ENCODE measurements around the gene DYTN.

DYTN gene

DNA sequence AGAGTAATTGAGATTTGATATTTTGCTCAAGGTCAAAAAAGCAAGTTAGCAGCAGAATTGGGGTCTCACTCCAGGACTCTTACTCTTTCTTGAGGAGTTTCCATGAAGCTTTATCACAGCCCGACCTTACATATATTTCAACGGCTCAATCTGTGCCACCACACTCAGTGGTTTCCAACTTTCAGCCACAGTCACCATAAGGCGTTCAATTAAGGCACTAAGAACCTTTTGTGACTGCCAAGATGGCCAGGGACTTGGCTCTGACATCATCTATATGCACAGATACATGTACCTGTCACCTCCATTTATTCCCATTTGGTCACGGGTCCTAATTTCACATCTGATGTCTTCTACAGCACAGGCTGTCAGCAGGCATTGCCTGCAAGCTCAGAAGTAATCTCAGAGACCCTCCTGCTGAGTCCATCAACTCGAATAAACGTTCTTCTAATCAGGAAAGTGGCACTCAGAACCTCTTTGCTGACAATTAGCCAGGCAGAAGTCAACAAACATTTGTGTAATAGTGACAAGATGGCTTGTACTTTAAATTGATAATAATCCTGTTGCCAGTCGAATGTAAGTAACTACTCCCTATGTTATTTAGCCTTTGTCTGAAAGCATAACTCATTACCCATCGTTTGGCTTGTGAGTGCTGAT, 16.1 kb downstream of the DYTN start:
- in situ Hi-C loops (cut with MboI; ENCODE audit: low sequenced_read_pairs) = no loop called here

DNA sequence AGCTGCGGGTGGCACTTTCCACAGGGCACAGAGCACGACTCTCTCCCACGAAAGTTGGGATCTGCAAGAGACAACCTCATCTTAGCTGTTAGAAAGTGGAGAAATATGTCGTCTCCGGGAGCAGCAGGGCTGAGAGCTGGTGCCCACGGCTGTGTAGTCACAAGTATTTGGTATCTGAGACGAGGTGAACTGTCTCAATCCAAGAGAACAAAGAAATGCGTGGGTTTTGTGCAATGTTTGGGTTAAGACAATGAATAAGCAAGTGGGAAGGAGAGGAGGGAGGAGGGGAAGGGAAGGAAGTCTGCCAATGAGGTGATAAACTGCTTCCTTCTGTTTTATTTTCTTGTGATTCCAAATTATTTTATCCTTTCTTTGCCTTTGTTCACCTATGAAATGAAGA, 18.0 kb downstream of the DYTN start:
- in situ Hi-C loops (cut with MboI; ENCODE audit: low sequenced_read_pairs) = no loop called here

DNA sequence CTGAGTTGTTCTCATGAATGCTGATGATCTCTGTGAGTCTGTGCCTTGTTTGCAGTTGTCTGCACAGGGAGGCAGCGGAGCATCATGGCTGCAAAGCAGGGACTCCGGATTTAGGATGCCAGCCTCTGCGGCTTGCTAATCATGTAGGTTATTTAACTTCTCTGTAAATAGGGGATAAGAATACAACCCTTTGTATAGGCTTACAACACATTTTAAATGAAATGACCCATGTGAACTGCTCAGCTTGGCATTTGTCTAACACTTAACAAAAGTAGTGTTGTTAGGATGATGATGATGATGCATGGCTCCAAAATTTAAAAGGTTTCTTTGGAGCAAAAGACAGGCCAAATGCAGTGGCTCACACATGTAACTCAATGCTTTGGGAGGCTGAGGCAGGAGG, 19.4 kb downstream of the DYTN start:
- in situ Hi-C loops (cut with MboI; ENCODE audit: low sequenced_read_pairs) = no loop called here

DNA sequence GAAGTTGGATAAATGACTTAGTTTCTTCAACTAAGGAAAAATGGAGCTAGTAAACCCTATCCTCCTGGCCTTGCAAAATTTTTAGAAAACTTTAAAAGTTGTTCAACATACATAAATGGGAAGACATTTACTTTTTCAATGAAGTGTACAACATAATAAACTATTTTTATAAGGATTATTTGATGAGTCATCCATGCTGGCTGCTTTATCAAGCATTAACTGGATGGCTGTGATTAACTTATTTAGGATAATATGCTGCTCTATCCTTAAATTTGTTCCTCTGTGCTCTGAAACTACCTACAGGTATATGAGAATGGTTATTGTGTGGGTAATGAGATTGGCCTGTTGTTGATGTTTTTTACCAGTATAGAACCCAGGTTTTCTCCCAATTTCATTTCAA, 21.3 kb downstream of the DYTN start:
- in situ Hi-C loops (cut with MboI; ENCODE audit: low sequenced_read_pairs) = no loop called here

DNA sequence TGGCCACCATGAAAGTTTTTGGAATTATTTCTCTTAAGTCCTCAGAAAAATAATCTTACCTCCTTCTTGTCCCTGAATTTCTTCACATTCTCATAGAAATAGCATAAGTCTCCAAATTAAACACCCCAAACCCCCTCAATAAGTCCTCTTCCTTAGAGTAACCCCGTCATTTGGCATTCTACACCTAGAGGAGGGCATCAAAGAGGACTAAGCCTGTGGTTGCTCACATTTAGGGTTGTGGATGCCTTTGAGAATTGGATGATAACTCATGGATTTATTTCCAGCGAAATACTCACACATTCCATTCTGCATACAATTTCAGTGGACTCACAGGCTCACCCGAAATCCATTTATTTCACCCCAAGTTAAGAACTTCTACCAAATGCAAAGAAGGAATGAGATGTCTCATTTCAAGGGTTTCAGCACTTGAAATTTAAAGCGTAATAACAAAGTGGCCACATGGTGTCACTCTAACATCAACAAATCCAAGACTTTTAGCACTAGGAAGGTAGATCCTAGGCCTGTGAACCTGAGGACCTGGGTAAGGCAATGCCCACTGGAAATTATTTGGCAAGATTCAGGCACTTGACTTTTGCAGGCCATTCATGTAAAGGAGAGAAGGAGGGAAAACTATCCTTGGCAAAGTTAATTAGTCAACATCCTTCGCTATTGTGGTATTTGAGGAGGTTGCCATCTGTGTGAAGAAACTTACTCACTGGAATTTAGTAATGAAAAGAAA, 24.6 kb downstream of the DYTN start:
- in situ Hi-C loops (cut with MboI; ENCODE audit: low sequenced_read_pairs) = no loop called here

DNA sequence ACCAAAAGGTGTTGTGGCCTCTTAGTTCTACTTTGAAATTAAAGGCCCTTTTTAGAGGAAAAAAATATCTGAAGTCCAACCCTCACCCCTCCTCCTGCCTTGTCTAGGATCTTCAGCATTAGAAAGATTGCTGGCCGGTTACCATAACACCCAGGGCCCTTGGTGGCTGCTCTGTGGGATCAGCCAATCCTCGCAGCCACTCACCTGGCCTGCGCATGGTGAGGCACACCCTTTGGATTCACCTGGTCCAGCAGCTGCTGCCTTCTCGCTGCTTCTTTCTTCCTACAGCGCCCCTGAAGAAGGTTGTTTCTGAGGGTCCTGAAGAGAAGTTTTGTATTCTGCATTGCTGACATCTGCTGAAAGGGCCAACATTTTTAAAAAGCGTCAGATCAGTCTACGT, 25.2 kb downstream of the DYTN start:
- in situ Hi-C loops (cut with MboI; ENCODE audit: low sequenced_read_pairs) = no loop called here

DNA sequence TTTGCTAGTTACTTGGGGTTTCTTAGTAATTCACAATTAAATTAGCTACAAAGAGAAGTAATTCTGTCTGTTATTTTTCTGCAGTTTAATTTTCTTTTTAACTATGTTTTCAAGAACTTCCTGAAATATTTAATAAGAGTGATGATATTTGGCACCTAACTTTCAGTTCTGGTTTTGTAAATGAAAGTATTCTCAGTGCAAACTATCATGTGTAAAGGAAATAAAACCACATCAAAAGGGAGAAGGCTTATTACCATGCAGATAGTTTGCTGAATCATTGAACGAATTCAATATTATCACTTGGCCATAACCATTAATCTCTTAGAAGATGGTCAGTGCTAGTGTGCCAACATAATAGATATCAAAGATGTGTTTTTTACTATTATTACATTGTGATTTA, 29.2 kb downstream of the DYTN start:
- in situ Hi-C loops (cut with MboI; ENCODE audit: low sequenced_read_pairs) = no loop called here

DNA sequence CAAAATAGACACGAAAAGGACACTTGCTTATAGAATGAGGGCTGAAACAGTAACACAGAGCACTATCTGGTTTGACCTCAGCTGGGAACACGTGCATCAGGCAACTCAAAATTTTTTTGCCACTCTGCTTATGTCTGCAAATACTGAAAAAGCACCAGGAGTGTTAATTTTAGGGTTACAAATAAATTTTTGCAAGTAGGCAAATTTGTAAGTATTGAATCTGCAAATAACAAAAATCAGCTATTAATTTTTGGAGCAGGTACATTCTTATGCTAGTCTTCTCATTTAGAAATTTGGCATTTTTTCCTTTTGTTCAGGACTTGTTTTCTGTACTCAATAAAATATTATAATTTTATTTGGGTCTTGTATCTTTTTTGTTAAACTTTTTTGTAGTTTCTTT, 29.7 kb downstream of the DYTN start:
- in situ Hi-C loops (cut with MboI; ENCODE audit: low sequenced_read_pairs) = no loop called here

DNA sequence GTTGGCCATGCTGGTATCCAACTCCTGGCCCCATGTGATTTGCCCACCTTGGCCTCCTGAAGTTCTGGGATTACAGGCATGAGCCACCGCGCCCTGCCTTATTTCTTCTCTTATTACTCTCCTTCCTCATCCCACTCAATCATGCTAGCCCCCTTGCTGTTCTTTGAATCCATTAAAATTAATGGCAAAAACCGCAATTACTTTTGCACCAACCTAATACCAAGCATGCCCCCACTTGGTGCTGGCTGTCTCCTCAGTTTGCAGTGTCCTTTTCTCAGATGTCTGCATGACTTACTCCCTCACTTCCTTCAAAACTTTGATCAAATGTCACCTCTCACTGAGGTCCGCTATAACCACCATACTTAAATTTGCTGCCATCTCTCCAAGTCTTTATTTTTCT, 34.6 kb downstream of the DYTN start:
- in situ Hi-C loops (cut with MboI; ENCODE audit: low sequenced_read_pairs) = no loop called here

DNA sequence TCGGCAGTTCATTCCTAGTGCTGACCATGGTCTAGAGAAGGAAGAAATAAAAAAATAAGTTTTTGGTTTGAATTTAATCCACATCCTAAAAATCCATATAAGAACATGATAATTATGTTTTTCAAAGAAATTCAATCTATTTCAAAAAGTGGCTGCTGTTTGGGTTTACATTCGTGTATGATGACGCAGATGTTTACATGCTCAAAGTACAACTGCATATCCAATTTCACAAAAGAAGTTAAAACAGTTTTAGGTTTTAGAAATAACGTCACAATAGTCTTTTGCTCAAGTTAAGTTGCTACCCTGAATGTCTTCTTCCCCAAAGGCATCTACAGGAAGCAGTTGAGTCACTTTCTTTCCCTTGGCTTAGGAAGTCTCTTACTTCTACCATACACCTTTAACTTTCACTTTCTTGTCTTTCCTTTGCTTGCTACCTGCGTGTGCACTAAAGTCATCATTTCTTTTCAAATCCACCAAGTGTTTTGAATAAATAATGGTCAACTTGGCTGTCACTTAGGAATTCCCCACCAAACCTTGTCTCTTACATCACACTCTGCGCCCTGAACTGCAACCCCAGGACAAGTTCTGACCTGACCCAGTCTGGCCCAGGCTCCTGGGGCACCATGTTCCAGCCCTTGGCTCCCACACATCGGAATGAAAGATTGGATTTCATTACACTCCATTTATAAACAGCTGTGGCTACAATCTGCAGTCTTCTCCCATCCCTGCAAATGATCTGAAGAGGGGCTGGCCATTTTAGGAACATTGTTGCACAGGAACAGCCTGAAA, 47.5 kb downstream of the DYTN start:
- in situ Hi-C loops (cut with MboI; ENCODE audit: low sequenced_read_pairs) = no loop called here

DNA sequence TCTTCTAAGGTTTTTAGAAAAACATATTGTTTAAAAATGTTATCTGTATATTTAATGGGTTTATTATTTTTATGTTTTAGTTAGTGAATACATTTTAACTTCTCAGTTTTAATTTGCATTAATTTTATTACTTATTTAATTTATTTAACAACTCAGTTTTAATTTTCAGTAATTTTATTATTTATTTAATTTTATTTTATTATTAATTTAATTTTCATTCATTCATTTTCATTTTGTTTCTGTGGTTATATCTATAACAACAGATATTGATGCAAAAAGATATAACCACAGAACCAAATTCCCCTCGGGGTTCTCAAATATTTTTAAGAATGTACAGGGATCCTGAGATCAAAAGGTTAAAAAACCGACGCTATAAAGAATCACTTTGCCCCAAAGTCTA, 52.9 kb downstream of the DYTN start:
- in situ Hi-C loops (cut with MboI; ENCODE audit: low sequenced_read_pairs) = no loop called here

DNA sequence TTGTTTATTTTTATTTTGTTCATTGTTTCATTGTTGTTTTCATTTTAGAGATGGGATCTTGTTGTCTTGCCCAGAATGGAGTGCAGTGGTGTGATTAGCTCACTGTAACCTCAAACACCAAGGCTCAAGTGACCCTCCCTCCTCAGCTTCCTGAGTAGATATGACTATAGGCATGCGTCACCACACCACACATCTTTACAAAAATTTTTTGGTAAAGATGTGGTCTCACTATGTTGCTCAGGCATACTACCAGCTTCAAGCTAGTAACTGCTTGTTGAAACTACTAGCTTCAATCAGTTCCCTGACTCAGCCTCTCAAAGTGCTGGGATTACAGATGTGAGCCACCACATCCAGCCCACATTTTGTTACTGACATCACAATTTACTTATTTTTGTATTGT, 61.1 kb downstream of the DYTN start:
- in situ Hi-C loops (cut with MboI; ENCODE audit: low sequenced_read_pairs) = no loop called here

DNA sequence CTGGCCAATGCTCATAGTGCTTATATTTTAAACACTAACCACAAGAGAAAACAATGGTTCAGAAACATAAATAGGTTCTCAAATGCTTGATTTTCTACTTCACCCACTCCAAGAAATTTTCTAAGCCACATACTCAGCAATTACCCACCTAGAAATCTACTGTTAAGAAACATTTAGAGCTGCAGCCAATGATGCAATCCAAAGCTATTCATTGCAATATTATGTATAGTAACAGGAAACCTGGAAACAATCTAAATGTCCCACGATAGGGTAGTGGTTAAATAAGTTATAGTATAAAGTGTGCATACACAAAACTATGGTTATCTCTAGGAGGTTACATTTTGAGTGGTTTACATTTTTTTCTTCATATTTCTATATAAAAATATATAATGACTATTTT, 70.2 kb downstream of the DYTN start:
- in situ Hi-C loops (cut with MboI; ENCODE audit: low sequenced_read_pairs) = no loop called here

DNA sequence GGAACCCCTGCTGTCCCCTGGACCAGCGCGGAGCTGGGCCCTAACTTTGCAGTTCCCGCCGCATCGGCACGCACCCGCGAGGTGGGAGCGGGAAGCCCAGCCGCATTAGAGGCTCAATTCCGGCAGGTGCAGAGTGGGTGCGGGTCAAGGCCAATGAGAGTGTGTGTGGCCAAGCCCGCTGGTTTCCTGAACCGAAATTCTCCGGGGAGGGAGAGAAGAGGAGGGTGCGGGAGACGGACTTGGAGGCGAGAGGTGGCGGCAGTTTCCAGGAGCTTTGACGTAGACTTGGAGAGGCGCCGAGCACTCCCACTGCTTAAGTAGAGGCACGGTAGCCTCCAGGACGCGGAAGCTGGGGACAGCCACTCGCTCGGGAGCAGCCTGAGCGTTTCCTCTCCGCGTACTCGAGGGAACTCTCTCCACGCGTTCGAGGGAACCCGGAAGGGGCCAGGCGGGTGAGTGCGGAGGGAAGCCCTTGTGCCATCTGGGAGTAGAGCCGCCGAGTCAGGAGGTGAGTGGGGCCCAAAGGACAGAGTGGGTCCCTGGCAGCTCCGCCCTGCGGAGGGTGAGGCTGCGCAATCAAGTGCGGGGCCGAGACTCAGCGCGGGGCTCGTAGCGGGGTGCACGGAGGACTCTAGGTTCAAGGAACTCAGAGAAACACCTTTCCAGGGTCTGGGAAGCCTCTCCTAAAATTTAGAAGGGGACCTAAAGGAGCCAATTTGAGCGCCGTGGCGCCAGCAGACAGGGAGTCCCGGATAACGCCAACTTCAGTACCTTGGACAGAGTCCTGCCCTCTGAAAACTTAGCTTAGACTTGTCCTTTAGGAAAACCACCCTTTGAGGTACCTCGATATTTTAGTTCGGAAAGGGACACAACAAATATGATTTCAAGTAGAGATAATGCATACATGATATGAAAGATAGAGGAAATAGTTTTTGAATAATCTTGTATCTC, 75.8 kb downstream of the DYTN start, which contains the start of gene FAM237A:
Gene FAM237A (plus strand): TSS at position 413 of the 951 bp plus-strand sequence. CDS start 1,750 bp downstream, outside the sequence.
- in situ Hi-C loops (cut with MboI; ENCODE audit: low sequenced_read_pairs) = no loop called here

DNA sequence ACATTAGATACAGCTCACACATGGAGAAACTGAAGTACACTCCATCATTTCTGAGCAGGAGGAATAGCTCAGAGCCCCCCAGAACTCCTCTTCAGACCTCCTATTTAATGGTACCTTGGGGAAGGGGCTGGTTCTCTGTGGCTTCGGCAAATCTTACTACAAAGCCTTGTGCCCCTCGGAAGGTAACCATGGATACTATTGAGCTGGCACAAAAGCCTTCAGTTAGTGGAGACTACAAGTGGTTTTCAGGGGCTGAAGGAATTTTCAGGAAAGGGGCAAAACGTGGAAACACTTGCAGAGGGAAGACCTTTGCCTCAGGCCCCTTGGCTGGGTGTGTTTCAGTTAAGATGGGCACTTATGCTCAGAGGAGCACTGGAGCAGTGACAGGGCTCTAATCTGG, 77.0 kb downstream of the DYTN start:
- in situ Hi-C loops (cut with MboI; ENCODE audit: low sequenced_read_pairs) = no loop called here

DNA sequence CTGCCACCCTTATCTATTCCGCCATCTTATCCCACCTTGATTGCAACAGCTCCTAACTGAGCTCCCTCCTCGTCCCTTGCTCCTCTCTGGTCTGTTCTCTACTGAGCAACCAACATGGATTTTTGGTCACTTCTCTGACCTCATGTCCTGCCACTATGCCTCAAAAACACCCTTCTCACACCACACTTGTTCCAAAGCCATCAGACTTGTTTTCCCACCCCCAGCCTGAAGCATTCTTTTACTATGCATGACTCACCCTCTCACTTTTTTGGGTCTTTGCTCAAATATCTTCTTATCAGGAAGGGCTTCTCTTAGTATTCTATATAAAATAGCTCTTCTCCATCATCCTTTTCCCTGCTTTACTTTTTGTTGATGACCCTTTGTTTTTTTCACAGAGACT, 78.6 kb downstream of the DYTN start:
- in situ Hi-C loops (cut with MboI; ENCODE audit: low sequenced_read_pairs) = no loop called here

DNA sequence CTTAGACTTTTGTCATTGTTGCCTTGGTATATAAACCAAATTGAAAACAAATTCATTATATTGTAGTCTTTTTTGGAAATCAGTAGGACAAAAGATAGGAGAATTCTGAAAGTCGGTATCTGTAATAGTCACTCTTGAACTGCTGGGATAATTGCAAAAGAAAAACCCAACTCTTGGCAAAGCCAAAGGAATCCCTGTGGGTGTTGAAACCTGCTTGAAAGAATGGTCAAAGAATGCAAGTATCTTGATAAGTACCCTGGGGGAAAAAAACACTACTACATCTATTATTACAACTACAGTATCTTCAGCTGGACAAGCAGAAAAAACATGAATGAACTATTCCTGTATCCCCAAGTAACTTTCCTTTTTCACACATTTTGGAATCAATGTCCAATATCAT, 83.2 kb downstream of the DYTN start:
- in situ Hi-C loops (cut with MboI; ENCODE audit: low sequenced_read_pairs) = no loop called here

DNA sequence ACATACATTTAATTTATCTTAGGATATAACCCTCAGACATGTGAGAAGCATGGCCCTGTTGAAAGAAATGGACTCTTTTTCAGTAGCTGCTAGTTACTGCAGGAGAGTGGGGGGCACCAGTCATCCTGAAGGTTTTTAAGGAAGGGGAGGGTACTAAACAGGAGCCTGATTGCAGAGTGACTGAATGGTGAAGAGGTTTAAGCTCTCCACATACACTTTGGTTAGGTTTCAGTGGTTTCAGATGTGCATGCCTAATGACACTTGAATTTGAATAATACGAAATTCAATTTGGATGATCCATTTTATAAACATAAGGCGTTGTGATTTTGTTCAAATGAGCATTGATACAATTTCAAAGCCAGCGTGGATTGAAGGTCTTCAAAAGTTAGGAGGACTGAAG, 86.9 kb downstream of the DYTN start:
- in situ Hi-C loops (cut with MboI; ENCODE audit: low sequenced_read_pairs) = no loop called here

DNA sequence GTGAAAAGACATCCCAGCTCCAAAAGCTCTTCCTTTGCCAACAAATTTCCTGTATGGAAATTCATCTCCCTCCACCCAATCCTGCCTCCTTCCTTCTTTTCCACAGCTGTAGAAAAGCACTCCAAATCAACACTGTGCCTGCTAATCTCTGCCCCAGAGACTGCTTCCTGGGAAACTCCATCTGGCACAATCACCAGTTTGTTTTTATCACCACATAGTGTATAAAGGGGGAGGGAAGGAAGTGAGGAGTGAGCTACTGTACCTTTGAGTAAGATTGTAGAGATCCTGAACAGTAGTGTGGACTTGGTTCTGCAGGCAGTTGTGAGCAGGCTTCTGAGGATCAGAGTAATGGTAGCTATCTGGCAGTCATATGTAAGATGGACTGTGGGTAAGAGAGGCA, 90.6 kb downstream of the DYTN start:
- in situ Hi-C loops (cut with MboI; ENCODE audit: low sequenced_read_pairs) = no loop called here

DNA sequence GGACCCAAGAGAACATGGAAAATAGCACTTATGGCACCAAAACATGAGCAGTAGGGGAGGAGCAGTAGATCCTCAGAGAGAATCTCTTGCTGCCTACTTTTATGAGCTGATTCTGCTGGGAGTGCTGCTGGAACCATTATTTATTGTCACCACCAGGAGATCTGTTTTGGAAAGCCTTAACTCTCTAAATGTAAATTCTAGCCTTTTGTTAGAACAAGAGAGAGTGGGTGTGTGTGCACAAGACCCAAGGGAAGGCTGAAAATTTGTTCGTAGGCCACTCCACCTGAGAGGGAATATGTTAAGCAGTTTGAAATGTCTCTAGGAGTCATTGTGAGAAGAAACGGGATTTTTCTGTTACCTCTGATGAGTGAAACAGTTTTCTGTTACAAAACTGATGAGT, 92.1 kb downstream of the DYTN start:
- in situ Hi-C loops (cut with MboI; ENCODE audit: low sequenced_read_pairs) = no loop called here

DNA sequence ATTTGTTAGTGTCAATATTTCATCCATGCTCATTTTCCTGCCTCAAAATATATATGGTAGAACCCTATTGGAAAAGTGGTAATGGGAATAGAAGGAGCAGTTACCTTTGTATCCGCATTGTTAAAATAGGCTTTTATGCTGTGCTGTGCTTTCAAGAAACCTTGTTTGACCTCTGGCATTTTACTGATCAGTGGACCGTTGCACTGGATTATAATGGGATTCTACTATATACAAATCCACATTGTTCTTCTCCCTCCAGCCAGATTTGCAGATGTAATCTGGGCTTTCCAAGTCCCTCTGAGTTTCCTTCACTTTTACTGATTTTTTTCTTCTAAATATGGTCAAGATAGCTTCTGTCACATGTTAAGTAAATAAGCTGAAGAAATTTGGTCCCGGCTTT, 99.2 kb downstream of the DYTN start:
- in situ Hi-C loops (cut with MboI; ENCODE audit: low sequenced_read_pairs) = no loop called here

Data from hTERT RPE-1 (cell line).